ENCODE measurements around the gene SFXN1. TPM values are rescaled to one million over a fixed set of nuclear protein-coding genes. Genes with fewer than 3 reads are reported as not detected.

SFXN1 gene
- total RNA-seq, 1 experiment from 2014 or later: 176 TPM

DNA sequence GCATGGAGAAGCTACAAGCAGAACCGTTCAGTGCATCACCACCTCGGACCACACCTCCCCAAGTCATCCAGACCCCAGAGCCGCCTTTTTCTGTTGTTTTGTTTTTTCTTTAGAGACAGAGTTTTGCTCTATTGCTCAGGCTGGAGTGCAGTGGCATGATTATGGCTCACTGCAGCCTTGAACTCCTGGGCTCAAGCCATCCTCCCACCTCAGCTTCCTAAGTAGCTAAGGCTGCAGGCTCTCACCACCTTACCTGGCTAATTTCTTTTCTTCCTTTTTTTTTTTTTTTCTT, 13.5 kb upstream of the SFXN1 start:
- no peak for DNase-seq (ENCODE audit: low read depth)

DNA sequence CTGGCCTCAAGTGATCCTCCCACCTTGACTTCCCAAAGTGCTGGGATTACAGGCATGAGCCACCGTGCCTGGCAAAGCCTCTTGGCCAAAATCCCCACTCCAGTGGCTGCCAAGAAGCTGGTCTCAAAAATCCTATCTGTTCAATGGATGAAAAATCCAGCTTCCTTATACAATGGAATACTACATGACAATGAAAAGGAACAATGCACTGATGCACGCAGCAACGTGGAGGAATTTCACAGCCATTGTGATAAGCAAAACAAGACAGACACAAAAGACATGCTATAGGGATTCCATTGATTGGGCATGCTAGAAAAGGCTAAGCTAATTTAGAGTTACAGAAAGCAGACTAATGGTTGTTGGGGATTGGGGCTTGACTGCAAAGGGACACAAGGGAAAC, 13.1 kb upstream of the SFXN1 start:
- no peak for DNase-seq (ENCODE audit: low read depth)

GRCh38 chr5:175466700-175467318, 11.6 kb upstream of the SFXN1 start:
- DNase-seq (ENCODE audit: low read depth): no peak

GRCh38 chr5:175467983-175468690, 10.2 kb upstream of the SFXN1 start:
- DNase-seq (ENCODE audit: low read depth): no peak

GRCh38 chr5:175468892-175469291, 9.5 kb upstream of the SFXN1 start:
- no peak for DNase-seq (ENCODE audit: low read depth)

DNA sequence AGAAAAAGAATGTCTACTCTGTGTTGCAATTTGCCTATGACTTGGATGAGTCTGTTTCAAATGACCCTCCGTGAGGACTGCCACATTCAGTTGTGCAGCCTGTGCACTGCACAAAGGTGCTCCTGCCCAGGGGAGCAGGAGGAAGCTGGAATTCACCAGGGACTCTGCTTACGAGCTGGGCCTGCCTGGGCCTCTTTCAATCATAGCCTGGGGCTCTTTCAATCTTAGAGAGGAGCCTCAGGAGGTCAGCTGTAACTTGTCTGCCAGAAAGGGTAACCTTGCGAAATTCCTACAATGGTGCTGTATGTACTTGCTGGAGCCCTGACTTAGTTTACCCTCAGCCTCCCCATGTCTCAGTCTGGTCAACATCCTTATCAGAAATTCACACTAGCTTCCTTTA, 8.4 kb upstream of the SFXN1 start:
- DNase-seq (ENCODE audit: low read depth): no peak

- no peak for DNase-seq (ENCODE audit: low read depth)
Measured at GRCh38 chr5:175470781-175471180, 7.6 kb upstream of the SFXN1 start.

DNA sequence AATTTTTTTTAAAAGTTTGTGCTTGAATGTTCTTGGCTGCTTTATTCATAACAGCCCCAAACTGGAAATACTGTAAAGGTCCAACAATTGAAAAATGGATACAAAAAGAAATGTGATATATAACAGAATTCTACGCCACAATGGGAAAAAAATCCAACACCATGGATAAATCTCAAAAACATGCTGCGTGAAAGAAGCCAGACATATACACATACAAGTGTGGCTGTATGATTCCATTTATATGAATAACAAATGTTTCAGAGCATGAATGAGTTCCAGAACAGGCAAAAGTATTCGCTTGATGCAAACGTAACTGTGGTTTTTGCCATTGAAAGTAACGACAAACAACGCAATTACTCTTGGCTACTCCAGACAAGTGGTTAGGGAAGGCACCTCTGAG, 7.2 kb upstream of the SFXN1 start:
- no peak for DNase-seq (ENCODE audit: low read depth)

GRCh38 chr5:175471628-175472027, 6.7 kb upstream of the SFXN1 start:
- no peak for DNase-seq (ENCODE audit: low read depth)

DNA sequence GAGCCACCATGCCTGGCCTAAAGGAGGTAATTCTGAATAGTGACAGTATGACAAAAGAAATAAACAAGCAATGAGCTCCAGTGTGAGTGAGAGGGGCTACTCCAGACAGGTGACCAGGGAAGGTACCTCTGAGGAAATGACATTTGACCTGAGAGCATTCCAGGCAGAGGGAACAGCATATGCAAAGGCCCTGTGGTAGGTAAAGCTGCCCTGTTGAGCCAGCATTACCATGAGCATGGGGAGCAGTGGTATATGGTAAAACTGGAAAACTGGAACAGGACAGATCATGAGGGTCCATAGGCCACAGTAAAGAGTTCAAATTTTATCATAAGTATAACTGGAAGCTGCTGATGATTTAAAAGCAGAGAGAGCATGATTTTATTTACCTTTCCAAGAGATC, 6.0 kb upstream of the SFXN1 start:
- no peak for DNase-seq (ENCODE audit: low read depth)

GRCh38 chr5:175475248-175475647, 3.1 kb upstream of the SFXN1 start:
- no peak for DNase-seq (ENCODE audit: low read depth)

GRCh38 chr5:175477440-175477839, 920 bp upstream of the SFXN1 start:
- DNase-seq (ENCODE audit: low read depth): no peak

- no peak for DNase-seq (ENCODE audit: low read depth)
Measured at GRCh38 chr5:175478008-175478383, 364 bp upstream of the SFXN1 start.

DNA sequence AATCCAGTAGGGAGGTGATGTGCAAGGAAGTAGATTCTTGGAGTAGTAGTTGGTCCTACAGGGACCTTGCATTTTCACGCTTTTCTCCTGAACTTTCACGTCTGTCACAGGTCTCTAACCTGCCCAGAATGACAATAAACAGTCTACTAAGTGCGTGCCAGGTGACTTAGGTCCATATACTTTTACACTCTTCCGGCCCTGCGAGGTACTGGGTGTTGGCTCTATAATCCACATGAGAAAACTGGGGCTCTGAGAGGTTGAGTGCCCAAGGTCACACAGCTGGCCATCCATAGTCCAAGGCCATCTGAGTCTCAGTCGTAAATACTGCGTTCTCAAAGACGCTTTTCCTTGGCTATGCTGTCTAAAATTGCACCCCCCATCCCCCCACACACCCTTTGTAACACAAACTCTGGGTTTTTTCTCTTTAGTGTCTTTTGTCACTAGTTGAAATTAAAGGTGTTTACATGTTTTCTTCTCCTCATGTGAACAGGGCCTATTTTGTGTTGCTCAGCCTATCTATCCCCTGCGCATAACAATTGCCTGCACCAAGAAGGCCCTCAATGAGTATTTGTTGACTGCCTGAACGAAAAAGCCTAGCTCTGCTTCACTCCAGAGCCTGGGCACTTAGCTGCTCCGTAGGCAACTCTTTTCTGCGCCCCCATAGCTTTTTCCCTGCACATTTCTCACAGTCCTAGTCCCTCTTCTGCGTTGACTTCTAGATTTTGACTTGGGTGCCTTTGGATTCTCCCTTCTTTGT, 943 bp downstream of the SFXN1 start:
- no peak for DNase-seq (ENCODE audit: low read depth)

DNA sequence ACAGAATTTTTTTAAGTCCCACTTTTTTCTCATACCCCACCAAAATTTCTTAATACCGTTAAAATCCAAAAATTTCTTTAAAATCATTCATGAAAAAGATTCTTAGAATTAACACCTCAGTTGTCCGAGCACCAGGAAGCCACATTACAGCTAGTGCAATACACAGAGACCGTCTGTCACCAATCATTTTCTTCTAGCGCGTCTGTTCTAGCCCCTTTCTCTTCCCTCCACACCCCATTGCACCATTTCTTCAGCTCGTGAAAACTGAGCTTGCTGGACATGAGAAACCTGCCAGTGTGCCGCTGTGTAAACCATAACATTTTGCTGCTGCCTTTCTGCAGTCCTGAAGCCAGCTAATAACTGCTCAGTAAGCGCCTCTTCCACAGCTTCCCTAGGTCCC, 5.0 kb downstream of the SFXN1 start:
- DNase-seq (ENCODE audit: low read depth): no peak

DNA sequence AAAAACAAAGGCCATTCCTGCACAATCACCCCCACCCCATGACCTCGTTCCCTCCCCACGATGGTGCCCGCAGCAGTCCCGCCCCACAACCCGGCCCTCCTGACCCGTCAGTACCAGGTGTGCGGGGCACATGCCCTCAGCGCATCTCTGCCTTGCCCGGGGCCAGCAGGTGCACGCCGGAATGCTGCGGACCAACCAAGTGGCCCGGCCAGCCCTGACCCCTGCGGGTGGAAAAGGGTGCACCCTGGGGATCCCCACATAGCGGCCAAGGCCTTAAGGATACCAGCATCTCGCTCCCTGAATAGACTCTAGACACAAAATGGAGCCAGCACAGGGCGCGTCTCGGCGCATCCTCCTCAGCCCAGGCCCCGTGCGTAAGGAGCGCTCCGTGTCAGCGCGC, 6.0 kb downstream of the SFXN1 start:
- no peak for DNase-seq (ENCODE audit: low read depth)

DNA sequence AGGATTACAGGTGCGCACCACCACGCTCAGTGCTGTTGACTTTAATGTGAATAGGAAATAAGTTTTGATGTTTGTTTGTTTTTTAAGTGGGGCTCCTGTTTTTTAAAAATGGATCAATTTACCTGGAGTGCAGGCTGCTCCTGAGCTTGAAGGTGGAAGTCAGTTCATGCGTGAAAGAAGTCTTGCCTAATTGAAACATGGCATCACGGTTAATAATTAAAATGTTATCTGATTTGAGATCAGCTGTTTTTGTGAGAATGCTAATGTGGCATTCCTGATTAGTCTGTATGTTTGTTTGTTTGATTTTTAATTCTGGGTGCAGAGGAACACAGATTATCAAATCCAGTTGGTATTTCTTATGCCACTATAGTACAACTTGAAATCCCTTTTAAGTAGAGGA, 6.5 kb downstream of the SFXN1 start:
- DNase-seq (ENCODE audit: low read depth): no peak

DNA sequence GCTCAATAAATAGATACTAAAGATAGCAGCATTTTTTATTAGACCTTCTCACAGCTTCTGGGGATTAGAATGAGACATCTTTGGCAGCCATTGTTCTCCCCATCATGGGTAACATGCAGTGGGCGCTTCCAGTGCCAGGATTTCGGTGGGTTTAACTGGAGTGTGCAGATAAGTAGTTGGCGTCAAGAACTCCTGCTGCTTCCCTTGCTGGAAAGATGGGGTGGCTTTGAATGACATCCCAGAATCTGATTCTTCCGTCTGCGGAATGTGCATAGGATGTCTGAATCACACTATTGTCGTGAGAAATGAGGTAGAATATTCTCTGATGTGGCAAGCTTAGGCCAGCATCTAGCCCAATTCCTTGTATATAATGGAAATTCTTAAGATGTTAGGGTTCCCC, 7.3 kb downstream of the SFXN1 start:
- no peak for DNase-seq (ENCODE audit: low read depth)

DNA sequence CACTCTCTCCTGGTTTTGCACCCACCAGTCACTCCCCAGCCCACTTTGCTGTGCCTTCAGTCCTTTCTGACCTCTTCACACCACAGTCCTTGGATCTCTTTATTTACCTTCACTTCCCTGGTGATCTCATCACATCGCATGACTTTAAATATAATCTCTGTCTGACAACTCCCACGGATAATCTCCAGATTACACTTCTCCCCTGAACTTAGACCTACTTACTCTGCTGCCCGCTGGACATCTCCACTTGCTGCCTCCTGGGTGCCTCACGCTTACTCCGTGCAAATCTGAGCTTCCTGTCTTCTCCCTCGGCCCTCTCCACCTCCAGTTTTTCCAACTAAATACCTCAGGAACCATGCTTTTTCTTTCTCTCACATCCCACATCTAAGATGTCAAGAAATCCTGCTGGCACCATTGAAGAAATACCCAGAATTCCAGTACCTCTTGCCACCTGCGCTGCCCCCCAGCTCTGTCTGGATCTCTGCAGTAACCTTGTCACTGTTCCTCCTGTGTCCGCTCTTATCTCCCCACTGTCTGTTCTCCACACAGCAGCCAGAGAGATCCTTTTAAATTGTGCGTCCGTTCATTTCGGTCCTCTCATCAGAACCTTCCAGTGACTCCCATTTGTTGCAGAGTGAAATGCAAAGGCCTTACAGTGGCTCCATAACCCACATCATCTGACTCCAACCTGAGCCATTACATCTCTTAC, 9.3 kb downstream of the SFXN1 start:
- no peak for DNase-seq (ENCODE audit: low read depth)

DNA sequence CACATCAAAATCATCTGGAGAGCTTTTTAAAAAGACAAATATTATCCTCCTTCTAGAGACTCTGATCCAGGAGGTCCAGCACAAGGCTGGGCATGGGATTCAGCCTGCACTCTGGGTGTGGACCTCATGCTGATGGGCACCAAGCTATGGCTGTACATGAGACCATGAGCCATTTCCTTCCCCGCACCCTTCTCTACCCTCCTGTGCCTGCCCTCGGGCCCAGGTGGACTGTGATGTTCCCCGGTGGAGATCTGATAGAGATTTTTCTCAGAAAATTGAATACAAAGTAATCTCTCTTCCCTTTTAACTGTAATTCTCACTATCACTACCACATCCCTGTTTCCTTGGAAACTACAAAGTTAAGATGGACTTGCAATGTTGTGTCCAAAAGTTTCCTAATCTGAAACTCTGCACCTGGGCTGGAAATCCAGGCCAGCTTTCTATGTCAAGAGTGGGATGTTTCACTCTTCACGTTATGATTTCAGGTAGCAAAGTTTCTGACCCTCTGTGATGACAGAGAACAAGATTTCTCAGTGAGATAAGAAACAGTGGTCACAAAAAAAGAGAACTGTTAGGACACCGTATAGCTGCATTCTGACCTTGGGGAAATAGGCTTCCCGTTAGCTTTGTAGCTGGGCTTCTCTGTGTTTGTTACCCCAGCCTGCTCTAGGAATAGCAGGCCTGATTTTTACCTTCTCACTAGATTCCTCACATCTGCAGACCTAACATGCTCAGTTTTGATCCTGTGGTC, 11.5 kb downstream of the SFXN1 start:
- no peak for DNase-seq (ENCODE audit: low read depth)

GRCh38 chr5:175491223-175491622, 12.9 kb downstream of the SFXN1 start:
- DNase-seq (ENCODE audit: low read depth): no peak

GRCh38 chr5:175493260-175493659, 14.9 kb downstream of the SFXN1 start:
- no peak for DNase-seq (ENCODE audit: low read depth)

All from HT1080 (cell line).